Stimulated activated CD4-positive, alpha-beta T cell treated with anti-CD3 and anti-CD28 coated beads, Interleukin-12 subunit alpha, Interleukin-12 subunit beta, amount 100 ng/mL, for 4 hours (primary cell): ENCODE data around the gene C3.
"Not testable (repeated sequence)": the region's sequence is repeated elsewhere in the genome, so short reads cannot be mapped to it uniquely, and the experiment has no call there.

ENCODE experiments used
- DNase-seq: peaks from one replicate; pipeline ENCODE4 v3.0.0-alpha.2; 2020

The C3 gene

GRCh38 chr19:6685962-6686627, 34.4 kb downstream of the C3 start:
- no peak for DNase-seq

GRCh38 chr19:6685482-6685881, 35.0 kb downstream of the C3 start:
- DNase-seq: no peak

DNA sequence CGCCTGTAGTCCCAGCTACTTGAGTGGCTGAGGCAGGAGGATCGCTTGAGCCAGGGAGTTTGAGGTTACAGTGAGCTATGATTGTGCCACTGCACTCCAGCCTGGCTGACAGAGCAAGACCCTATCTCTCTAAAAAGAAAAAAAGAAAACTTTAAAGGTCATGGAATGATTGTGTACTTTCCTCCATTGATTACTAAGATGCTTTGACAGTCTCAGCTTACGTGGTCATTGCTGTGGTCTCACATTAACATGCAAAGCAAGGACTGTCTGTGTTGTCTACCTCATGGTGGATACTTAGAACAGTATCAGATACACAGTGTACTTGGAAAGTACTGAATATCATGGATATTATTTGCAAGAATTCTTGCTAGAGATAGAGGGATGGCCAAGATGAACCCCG, 36.5 kb downstream of the C3 start:
- DNase-seq: no peak

DNA sequence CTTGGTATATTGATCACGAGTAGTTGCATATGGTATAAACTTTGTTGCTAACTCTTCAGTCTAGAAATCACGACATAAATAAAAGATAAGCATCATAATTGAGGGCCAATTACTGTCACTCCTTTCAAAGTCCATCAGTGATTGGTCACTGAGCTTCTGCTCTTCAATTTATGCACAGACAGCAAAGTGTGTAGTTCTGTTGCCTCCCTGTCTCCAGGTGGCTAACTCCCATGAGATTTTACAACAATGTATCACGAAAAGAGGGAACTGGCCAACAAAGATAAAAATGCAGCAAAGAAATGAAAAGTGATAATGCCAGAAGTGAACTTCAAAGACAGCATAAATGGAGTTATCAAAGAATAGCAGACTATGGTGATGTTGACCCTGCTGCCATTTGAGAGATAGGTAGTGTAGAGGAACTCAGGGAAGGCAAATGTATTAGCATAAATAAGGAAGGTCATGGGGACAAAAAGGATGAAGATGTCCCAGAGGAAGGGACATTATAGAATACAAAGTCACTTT, 37.8 kb downstream of the C3 start:
- no peak for DNase-seq

GRCh38 chr19:6680141-6680540, 40.3 kb downstream of the C3 start:
- DNase-seq: no peak

- no peak for DNase-seq
Measured at GRCh38 chr19:6679139-6679538, 41.3 kb downstream of the C3 start.

DNA sequence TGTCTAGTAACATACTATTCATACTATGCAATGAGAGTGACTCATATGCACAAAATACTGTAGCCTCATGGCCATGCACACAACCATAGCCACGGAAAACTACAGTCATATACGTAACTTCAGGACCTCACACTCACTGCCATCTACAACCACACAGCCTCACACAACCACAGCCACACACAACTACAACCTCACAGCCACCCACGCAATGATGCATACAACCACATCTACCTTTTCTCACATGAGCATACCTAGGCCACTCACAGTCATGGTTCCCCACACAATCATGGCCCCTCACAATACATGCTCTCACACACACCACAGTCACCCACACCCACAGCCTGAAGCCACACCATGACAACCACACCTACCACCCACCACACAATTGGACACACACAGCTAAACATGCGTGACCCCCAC, 41.8 kb downstream of the C3 start:
- DNase-seq: peak; percentile 61

DNA sequence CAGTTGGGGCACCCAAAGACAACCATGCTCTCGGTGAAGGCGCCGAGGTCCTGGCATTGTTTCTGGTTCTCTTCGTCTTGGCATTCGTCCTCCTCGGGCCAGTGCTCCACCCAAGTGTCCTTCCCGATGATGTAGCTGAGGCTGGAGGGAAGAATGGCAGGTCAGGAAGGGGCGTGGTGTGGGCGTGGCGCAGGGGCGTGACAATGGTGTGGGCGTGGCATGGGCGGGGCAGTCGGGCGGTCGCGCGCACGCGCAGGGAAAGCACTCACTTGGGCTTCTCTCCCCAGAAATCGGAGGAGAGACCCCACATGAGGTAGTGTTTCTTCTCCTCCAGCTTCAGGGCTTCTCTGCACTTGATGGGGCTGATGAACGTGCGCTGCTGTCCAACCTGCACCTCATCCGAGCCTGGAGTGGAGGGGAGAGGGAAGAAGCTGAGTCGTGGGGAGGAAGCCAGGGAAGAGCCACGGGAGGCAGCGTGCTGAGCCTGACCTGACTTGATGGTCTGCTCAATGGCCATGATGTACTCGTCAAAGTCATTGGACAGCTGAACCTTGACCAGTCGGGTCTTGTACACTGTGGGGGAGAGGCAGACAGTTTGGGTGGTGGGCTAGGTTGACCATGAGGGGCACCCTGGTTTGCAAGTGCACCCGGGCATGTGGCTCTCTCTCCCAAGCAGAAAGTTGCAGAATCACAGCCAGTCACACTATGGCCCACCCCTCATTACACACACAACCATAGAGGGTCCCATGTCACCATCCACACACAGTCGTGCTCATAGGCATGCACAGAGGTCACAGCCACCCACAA, 42.4 kb downstream of the C3 start:
- DNase-seq: peak; percentile 55

DNA sequence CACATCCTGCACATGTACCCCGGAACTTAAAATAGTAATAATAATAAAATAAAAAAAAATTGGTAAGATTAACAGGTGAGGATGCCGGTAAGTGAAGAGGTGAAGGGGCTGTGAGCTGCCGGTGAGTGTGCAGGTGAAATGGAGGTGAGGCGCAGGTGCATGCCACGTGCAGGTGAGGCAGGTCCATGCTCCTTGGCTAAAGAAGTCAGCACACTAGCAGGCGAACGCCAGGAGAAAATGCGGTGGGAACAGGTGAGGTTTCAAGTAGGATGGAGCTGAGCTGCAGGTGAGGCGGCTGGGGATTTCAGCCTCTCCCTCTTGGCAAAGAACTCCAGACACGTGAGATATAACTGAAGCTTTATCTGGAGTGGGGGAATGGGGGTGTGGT, 43.0 kb downstream of the C3 start:
- DNase-seq: no peak

- no peak for DNase-seq
Measured at GRCh38 chr19:6676288-6676687, 44.2 kb downstream of the C3 start.

DNA sequence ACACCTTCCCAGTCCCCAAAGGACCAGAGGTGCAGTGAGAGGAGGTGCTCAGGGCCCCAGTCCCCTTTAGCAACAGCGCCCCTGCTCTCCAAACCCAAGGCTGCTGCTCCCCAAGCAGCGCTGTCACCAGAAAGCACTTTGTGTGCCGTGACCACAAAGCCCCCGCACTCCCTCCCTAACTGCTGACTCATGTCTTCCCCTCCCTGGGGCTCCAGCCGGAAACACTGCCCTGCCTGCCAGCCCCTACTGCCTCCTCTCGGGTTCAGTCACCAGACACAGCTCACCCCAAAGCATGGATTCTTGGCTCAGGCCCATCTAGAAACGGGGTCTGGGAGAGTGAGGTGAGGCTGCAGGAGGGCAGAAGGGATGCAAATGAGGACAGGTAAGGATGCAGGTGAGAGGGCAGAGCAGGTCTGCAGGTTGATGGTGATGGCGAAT, 45.6 kb downstream of the C3 start:
- DNase-seq: peak; percentile 84

- not testable (repeated sequence) for DNase-seq
Measured at GRCh38 chr19:6674408-6674807, 46.0 kb downstream of the C3 start.

GRCh38 chr19:6672693-6673290, 47.7 kb downstream of the C3 start:
- no peak for DNase-seq

DNA sequence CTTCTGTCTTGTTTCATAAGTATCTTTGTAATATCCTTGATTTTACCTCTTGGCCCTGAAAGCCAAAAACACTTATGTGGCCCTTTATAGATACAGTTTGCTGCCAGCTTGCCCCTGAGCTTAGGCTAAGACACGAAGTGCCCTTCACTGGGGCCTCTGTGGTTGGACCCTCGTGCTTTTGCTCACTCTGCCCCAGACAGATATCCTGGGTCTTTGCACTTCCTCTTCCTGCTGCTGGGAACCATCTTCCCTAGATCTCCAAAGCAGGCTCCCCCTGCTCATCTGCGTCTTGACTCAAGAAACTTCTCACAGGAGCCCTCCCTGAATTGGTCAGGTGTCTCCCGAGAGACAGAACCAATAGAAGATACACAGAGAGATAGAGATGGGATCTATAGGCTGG, 48.5 kb downstream of the C3 start:
- no peak for DNase-seq

DNA sequence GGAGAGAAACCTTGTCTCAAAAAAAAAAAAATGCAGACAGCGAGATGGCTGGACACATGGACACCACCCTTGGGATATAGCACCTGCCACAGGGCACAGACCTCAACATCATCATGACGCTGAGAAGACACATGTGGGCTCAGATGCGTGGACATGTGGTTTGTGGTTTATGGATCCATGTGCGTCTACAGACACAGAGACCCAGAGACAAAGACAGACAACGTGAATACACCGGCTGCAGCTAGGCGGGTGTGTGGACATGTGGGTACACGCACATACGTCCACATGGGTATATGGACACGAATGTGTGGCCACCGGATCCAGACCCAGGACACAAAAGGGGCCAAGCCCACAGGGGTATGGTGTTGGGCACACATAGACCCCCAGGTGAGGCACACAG, 51.8 kb downstream of the C3 start:
- no peak for DNase-seq

GRCh38 chr19:6667114-6667627, 53.3 kb downstream of the C3 start:
- DNase-seq: no peak

- DNase-seq: no peak
Measured at GRCh38 chr19:6664916-6665315, 55.5 kb downstream of the C3 start.

DNA sequence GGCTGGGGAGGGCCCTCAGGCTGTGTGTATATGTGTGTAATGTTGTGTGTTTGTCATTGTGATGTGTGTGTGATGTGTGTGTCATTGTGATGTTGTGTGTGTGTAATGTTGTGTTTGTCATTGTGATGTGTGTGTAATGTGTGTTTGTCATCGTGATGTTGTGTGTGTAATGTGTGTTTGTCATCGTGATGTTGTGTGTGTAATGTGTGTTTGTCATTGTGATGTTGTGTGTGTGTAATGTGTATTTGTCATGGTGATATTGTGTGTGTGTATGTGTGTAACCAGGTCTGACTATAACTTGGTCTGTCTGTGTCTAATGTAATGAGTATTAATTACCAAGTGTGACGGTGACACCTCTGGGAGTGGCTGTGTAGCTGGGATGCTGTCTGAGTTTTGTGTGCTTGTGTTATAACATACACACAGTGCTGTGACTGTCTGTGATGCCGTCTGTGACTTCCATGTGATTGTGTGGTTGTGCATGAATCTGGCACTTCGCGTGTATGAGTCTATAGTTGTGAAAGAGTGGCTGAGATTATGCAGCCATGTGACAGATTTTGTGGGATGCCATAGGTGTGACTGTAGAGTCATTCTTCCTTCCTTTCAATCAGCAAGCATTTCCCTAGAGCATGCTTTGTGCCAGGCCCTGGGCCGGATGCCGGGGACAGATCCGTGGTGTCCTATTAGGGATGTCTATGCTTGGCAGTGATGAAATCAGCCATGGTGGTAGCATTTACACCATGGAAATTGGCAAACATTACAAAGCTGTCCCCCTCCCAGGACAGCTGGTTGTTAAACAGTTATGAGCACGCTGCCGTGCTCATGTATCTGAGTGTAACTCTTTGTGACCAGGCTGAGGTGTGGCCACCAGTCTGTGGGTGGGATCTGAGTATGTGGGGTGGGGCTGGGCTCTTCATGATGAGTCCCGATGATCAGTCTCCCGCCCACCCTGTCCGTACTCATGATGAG, 56.9 kb downstream of the C3 start:
- no peak for DNase-seq

DNA sequence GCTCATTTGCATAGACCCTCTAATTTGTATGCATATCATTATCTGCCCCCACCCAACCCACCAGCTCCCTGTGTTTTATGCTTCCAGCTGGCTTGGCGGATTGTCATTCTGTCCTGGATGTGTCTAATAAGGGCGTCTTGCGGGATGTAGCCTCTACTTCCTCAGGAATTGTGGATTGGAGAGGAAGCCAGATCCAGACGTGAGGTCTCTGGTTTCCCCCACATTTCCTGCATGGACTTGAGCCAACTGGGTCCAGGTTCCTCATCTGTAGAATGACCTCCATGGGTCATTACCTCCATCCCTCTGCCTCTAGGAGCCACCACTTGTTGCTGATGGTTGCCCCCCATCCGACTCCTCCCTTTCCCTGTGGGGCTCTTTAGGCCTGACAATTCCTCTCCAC, 57.7 kb downstream of the C3 start:
- DNase-seq: no peak

DNA sequence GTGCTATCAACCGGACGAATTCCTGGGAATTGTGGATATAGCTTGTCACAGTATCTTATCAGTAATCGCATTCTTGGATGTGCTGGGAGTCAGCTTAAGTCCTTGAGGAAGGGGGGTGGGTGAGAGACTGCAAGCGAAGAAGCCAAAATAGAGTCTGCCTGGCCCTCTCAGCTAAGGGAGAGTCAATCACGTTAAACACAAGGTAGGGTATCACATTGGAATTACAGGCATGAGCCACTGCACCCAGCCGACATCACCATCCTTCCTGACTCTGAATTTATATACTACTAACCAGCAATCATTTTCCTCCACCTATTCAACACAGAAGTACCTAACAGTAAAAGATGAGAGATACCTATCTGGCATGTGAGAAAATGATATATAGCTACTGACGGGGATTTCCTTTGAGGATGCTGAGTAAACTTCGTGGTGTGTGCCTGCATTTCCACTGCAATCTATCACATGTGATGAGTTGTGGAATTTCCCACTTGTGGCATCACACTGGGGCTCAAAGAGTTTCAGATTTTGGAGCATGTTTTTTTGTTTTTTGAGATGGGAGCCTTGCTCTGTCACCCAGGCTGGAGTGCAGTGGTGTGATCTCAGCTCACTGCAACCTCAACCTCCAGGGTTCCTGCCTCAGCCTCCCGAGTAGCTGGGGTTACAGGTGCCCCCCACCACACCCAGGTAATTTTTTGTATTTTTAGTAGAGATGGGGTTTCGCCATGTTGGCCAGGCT, 58.8 kb downstream of the C3 start:
- not testable (repeated sequence) for DNase-seq

DNA sequence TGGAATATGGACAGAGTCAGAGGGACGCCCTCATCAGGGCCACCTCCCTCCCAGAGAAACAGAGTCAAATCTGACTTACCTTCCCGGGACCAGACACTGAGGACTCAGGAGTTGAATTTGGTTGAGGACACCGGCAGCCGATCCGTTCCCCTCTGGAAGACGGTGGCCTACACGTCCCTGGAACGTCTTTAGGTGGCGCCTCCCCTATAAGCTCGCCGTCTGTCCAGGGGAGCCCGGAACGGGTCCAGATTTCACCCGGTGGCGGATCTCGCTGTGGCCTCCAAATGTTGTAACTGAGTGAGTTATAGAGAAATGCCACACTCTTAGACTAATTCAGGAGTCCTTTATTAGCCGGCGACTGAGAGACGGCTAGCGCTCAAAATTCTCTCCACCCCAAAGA, 59.5 kb downstream of the C3 start:
- no peak for DNase-seq

- not testable (repeated sequence) for DNase-seq
Measured at GRCh38 chr19:6656390-6656789, 64.1 kb downstream of the C3 start.
